Choroid plexus epithelial cell (primary cell): ENCODE results near the gene MERTK.
"Not testable (repeated sequence)": the region's sequence is repeated elsewhere in the genome, so short reads cannot be mapped to it uniquely, and the experiment has no call there.

Experiments used
- DNase-seq: peaks from one replicate; pipeline ENCODE4 v3.0.0-alpha.2; 2010; ENCODE audit warnings: low read depth
- H3K4me3 ChIP-seq: 2 replicates; pipeline ENCODE4 v1.5.1; 2011; ENCODE audit warnings: low read depth, mild to moderate bottlenecking, control low read depth, low read length, moderate library complexity
- CTCF ChIP-seq: conservative IDR thresholded peaks from 2 replicates; pipeline ENCODE4 v1.5.1; 2011; ENCODE audit warnings: low read depth, mild to moderate bottlenecking, control low read depth, inconsistent platforms, low read length, moderate library complexity

The MERTK gene

GRCh38 chr2:111904726-111905474 lies 6.5 kb downstream of the MERTK start:
- DNase-seq = no peak
- no peak overlapping the region for H3K4me3 ChIP-seq
- TF ChIP-seq CTCF = no peak

GRCh38 chr2:111905475-111905869 lies 7.1 kb downstream of the MERTK start:
- not testable (repeated sequence) for DNase-seq, H3K4me3 ChIP-seq

GRCh38 chr2:111905990-111906735 lies 7.8 kb downstream of the MERTK start:
- TF ChIP-seq CTCF = no peak
- no peak for DNase-seq
- H3K4me3 ChIP-seq = no peak overlapping the region

GRCh38 chr2:111908578-111908977 lies 10.2 kb downstream of the MERTK start:
- no peak for DNase-seq
- no peak for TF ChIP-seq CTCF
- H3K4me3 ChIP-seq = no peak overlapping the region

- no peak overlapping the region for H3K4me3 ChIP-seq
- no peak for TF ChIP-seq CTCF
- DNase-seq = no peak
These were observed 10.7 kb downstream of the MERTK start for GRCh38 chr2:111909079-111909478.

- not testable (repeated sequence) for DNase-seq, H3K4me3 ChIP-seq
These were observed 11.6 kb downstream of the MERTK start for GRCh38 chr2:111909997-111910396.

- DNase-seq = no peak
- no peak for TF ChIP-seq CTCF
- no peak overlapping the region for H3K4me3 ChIP-seq
These were observed 12.3 kb downstream of the MERTK start for GRCh38 chr2:111910609-111911277.

- H3K4me3 ChIP-seq, DNase-seq: not testable (repeated sequence)
These were observed 13.0 kb downstream of the MERTK start for GRCh38 chr2:111911295-111911977.
